Esophagus muscularis mucosa (tissue), 4 donors: Measurements from ENCODE around the gene CHST9. TPM values are rescaled to one million over a fixed set of nuclear protein-coding genes. Genes with fewer than 3 reads are reported as not detected.

Experiments
- DNase-seq: peaks from one replicate; pipeline ENCODE4 v3.0.0-alpha.2; 2017; ENCODE audit errors: extremely low spot score
- H3K27ac ChIP-seq, 4 donors: fragments of 200-600 bp; sonication (generic); replicated peaks in 1 of 4; 1 replicate in 3 of 4; 2 replicates in 1 of 4; pipeline ENCODE4 v1.5.1; 2016 to 2019; ENCODE audit warnings: mild to moderate bottlenecking in 1 of 4
- H3K27me3 ChIP-seq, 4 donors: fragments of 200-600 bp; sonication (generic); one replicate each; pipeline versions ENCODE4 v1.5.1 to v1.6.0; 2016 to 2019
- H3K36me3 ChIP-seq, 4 donors: fragments of 200-600 bp; sonication (generic); one replicate each; pipeline ENCODE4 v1.5.1; 2016 to 2019
- H3K4me1 ChIP-seq, 4 donors: fragments of 200-600 bp; sonication (generic); one replicate each; pipeline ENCODE4 v1.5.1; 2016 to 2019
- H3K4me3 ChIP-seq, 4 donors: fragments of 200-600 bp; sonication (generic); 1 replicate in 2 of 4; 2 replicates in 2 of 4; pipeline ENCODE4 v1.5.1; 2016 to 2019; ENCODE audit warnings: mild to moderate bottlenecking in 4 of 4, moderate library complexity in 1 of 4
- H3K9me3 ChIP-seq, 4 donors: fragments of 200-600 bp; sonication (generic); 1 replicate in 3 of 4; 2 replicates in 1 of 4; pipeline ENCODE4 v1.5.1; 2016 to 2019
- CTCF ChIP-seq, 3 experiments: fragments of 200-600 bp in 2 of 3; fragments of 450-650 bp in 1 of 3; sonication (generic) in 2 of 3; IDR thresholded peaks; one replicate each; pipeline ENCODE4 v1.5.1; 2017 to 2019; ENCODE audit warnings: antibody characterized with exemption in 3 of 3, mild to moderate bottlenecking in 2 of 3, moderate library complexity in 1 of 3
- EP300 ChIP-seq: sonication (generic); formaldehyde crosslinking; IDR thresholded peaks from one replicate; pipeline ENCODE4 v1.6.1; 2017; ENCODE audit warnings: antibody characterized with exemption
- POLR2A ChIP-seq: fragments of 450-650 bp; IDR thresholded peaks from one replicate; pipeline ENCODE4 v1.6.1; 2017; ENCODE audit warnings: antibody characterized with exemption, moderate library complexity, mild to moderate bottlenecking, low read depth
- POLR2AphosphoS5 ChIP-seq, 2 donors: sonication (generic); formaldehyde crosslinking; IDR thresholded peaks; one replicate each; pipeline ENCODE4 v1.6.1; 2017; ENCODE audit warnings: antibody characterized with exemption in 2 of 2
- whole genome bisulfite sequencing: methylation state at CpG from one replicate; pipeline ENCODE4 v1.1.5; 2018; 5-methylcytosine and 5-hydroxymethylcytosine counted together
- intact Hi-C: fragments of 100-400 bp; cut with DNase I; formaldehyde crosslinking; loops from one replicate; pipeline ENCODE4 v1.15.1; 2023
- total RNA-seq, 4 donors: library from RNA; depleted of rRNA; stranded (reverse); fragments of >200 nt; gene quantifications; one replicate each; pipeline versions ENCODE4 v1.1.0 to v1.2.1, GENCODE V29; 2016

The CHST9 gene
- total RNA-seq, 4 donors from 2014 or later = 0.42 to 2.4 (median 1.4) TPM

DNA sequence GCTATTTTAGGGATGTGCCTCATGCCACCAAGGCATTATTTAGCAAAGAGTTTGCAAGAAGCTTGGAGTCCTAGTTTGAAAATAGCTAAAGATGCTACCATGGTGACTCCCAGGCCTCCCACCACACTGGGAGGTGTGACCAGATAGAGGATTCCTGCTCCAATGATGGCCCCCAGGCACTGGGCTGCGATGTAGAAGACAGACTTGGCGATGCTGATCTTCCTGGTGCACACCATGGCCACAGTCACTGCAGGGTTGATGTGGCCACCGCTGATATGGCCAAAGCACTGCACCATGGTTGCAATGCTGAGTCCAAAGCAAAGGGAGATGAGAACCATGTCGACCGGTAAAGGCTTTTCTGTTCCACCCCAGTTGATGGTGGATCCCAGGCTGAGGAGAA lies 323.0 kb downstream of the CHST9 start:
- no peak for DNase-seq
- Histone ChIP-seq H3K27ac (no peak overlapping the region), H3K4me1 (peaks cover 0 to 11% (median 10%) of the 10 kb centered on the region in 4 donors), H3K36me3 (peaks cover 0 to 5% (median 0%) of the 10 kb centered on the region in 4 donors), H3K9me3 (no peaks in the 10 kb centered on the region), H3K27me3 (peaks cover 0 to 13% (median 5%) of the 10 kb centered on the region in 4 donors), H3K4me3 (no peak overlapping the region)
- 93% methylated on average over 5 of the region's 5 CpGs for WGBS
- intact Hi-C loops = no loop called here
- no peak for TF ChIP-seq CTCF (IDR thresholded peaks at IDR 0.05)
- TF ChIP-seq POLR2A = no peak
- TF ChIP-seq POLR2AphosphoS5 (IDR thresholded peaks at IDR 0.05) = no peak
- TF ChIP-seq EP300 = no peak
